SK-N-SH (cell line): ENCODE measurements around the gene TGFB3. TPM values are rescaled to one million over a fixed set of nuclear protein-coding genes. Genes with fewer than 3 reads are reported as not detected.

Experiments used
- CTCF ChIA-PET: fragments of 300-600, 350-600 bp; formaldehyde crosslinking; extraction: SDS; loops from one replicate; lab custom pipeline; 2021; lab: Yijun Ruan, JAX
- POLR2A ChIA-PET: fragments of 350-600 bp; sonication (Branson Sonifier 250); formaldehyde crosslinking; extraction: SDS; loops from one replicate; lab custom pipeline; 2020; ENCODE audit warnings: antibody characterized with exemption, inconsistent platforms; lab: Yijun Ruan, JAX
- DNase-seq: peaks from one replicate; pipeline ENCODE4 v3.0.0; 2012
- H2AFZ ChIP-seq: fragments of 200-600 bp; sonication (generic); 2 replicates; pipeline ENCODE4 v1.8.1; 2016; ENCODE audit warnings: antibody characterized with exemption, mild to moderate bottlenecking, low read depth
- H3F3A ChIP-seq: fragments of 200-600 bp; sonication (generic); replicated peaks from 2 replicates; pipeline ENCODE3; 2016; ENCODE audit warnings: antibody characterized with exemption, mild to moderate bottlenecking; ENCODE audit not compliant: insufficient read depth
- H3K27ac ChIP-seq, 2 experiments: fragments of 200-500 bp in 1 of 2; fragments of 200-600 bp in 1 of 2; sonication (Bioruptor generic) in 1 of 2; sonication (generic), shearing (Covaris generic) in 1 of 2; 2 replicates each; pipeline versions ENCODE4 v1.5.1 to v1.6.1; 2014 to 2016; ENCODE audit warnings: low read depth in 2 of 2, inconsistent platforms in 1 of 2, low read length in 1 of 2, mild to moderate bottlenecking in 1 of 2, mixed read lengths in 1 of 2
- H3K27me3 ChIP-seq: fragments of 200-600 bp; sonication (generic), shearing (Covaris generic); 2 replicates; pipeline ENCODE4 v1.6.1; 2016; ENCODE audit warnings: mixed run types; ENCODE audit not compliant: insufficient read depth
- H3K36me3 ChIP-seq, 2 experiments: fragments of 200-500 bp in 1 of 2; fragments of 200-600 bp in 1 of 2; sonication (Bioruptor generic) in 1 of 2; sonication (generic) in 1 of 2; replicated peaks in 1 of 2; 2 replicates each; pipeline versions ENCODE3 to v1.5.1; 2014 to 2016; ENCODE audit warnings: low read length in 1 of 2, mild to moderate bottlenecking in 1 of 2; ENCODE audit not compliant: insufficient read depth in 2 of 2, control insufficient read depth in 1 of 2
- H3K4me1 ChIP-seq, 2 experiments: fragments of 200-500 bp in 1 of 2; fragments of 200-600 bp in 1 of 2; sonication (Bioruptor generic) in 1 of 2; sonication (generic), shearing (Covaris generic) in 1 of 2; 2 replicates each; pipeline versions ENCODE4 v1.5.1 to v1.6.1; 2014 to 2016; ENCODE audit warnings: low read depth in 1 of 2, low read length in 1 of 2, mixed run types in 1 of 2; ENCODE audit not compliant: insufficient read depth in 2 of 2, control insufficient read depth in 1 of 2
- H3K4me2 ChIP-seq: fragments of 200-600 bp; sonication (generic), shearing (Covaris generic); 2 replicates; pipeline ENCODE4 v1.6.1; 2017; ENCODE audit warnings: mixed run types
- H3K4me3 ChIP-seq, 2 experiments: fragments of 200-500 bp in 1 of 2; fragments of 200-600 bp in 1 of 2; sonication (Bioruptor generic) in 1 of 2; sonication (generic), shearing (Covaris generic) in 1 of 2; 2 replicates each; pipeline versions ENCODE4 v1.5.1 to v1.8.1; 2014 to 2016; ENCODE audit warnings: low read depth in 2 of 2, inconsistent platforms in 1 of 2, low read length in 1 of 2, mild to moderate bottlenecking in 1 of 2, mixed read lengths in 1 of 2, moderate library complexity in 1 of 2
- H3K79me2 ChIP-seq: fragments of 200-600 bp; sonication (generic); 2 replicates; pipeline ENCODE4 v1.8.1; 2017; ENCODE audit warnings: mild to moderate bottlenecking; ENCODE audit not compliant: insufficient read depth
- H3K9ac ChIP-seq: fragments of 200-600 bp; sonication (generic); 2 replicates; pipeline ENCODE4 v1.6.1; 2017; ENCODE audit warnings: mixed run types
- H3K9me2 ChIP-seq: fragments of 200-600 bp; sonication (generic); 2 replicates; pipeline ENCODE4 v1.6.1; 2017; ENCODE audit warnings: mixed run types
- H3K9me3 ChIP-seq: fragments of 200-600 bp; sonication (generic); 2 replicates; pipeline ENCODE4 v1.6.1; 2017; ENCODE audit warnings: mixed run types, mild to moderate bottlenecking, moderate library complexity
- H4K20me1 ChIP-seq: fragments of 200-600 bp; sonication (generic); 2 replicates; pipeline ENCODE4 v1.6.1; 2017; ENCODE audit warnings: mild to moderate bottlenecking, mixed run types; ENCODE audit not compliant: insufficient read depth
- EP300 ChIP-seq, 2 experiments: IDR thresholded peaks; 2 replicates each; pipeline versions ENCODE4 v1.4.0 to v1.6.1; 2012; ENCODE audit warnings: borderline replicate concordance in 1 of 2, low read depth in 1 of 2, low read length in 1 of 2
- FOXM1 ChIP-seq: IDR thresholded peaks from 2 replicates; pipeline ENCODE4 v1.4.0; 2012; ENCODE audit warnings: low read depth, mild to moderate bottlenecking
- GABPA ChIP-seq: IDR thresholded peaks from 2 replicates; pipeline ENCODE4 v1.4.0; 2012; ENCODE audit warnings: low read depth, mild to moderate bottlenecking
- GATA2 ChIP-seq: sonication (generic); formaldehyde crosslinking; IDR thresholded peaks from 2 replicates; pipeline ENCODE4 v1.5.0; 2020; ENCODE audit warnings: mild to moderate bottlenecking, missing genetic modification reagents
- IRF3 ChIP-seq: fragments of 150-350 bp; IDR thresholded peaks from 2 replicates; pipeline ENCODE4 v1.6.1; 2016; ENCODE audit warnings: mild to moderate bottlenecking, low read depth, low read length
- MAX ChIP-seq: IDR thresholded peaks from 2 replicates; pipeline ENCODE4 v1.4.0; 2012; ENCODE audit warnings: low read depth
- MEF2A ChIP-seq: IDR thresholded peaks from 2 replicates; pipeline ENCODE4 v1.4.0; 2012; ENCODE audit warnings: low read depth, borderline replicate concordance
- MXI1 ChIP-seq: IDR thresholded peaks from 2 replicates; pipeline ENCODE4 v1.6.1; 2012; ENCODE audit warnings: mild to moderate bottlenecking, low read depth, low read length, improper control_type of control experiment
- NFIC ChIP-seq: IDR thresholded peaks from 2 replicates; pipeline ENCODE4 v1.4.0; 2012; ENCODE audit warnings: borderline replicate concordance
- PBX3 ChIP-seq: IDR thresholded peaks from 2 replicates; pipeline ENCODE4; 2012
- POLR2AphosphoS5 ChIP-seq: IDR thresholded peaks from 2 replicates; pipeline ENCODE4 v1.6.1; 2012; ENCODE audit warnings: low read depth, low read length
- RAD21 ChIP-seq: IDR thresholded peaks from 2 replicates; pipeline ENCODE4 v1.6.1; 2012; ENCODE audit warnings: mild to moderate bottlenecking, low read length
- RCOR1 ChIP-seq: fragments of 150-350 bp; IDR thresholded peaks from 2 replicates; pipeline ENCODE4 v1.6.1; 2017; ENCODE audit warnings: antibody characterized with exemption, low read length
- RFX5 ChIP-seq: IDR thresholded peaks from 2 replicates; pipeline ENCODE4 v1.6.1; 2012; ENCODE audit warnings: mild to moderate bottlenecking, improper control_type of control experiment, low read length
- SIN3A ChIP-seq: IDR thresholded peaks from 2 replicates; pipeline ENCODE4 v1.6.1; 2012; ENCODE audit warnings: low read depth, mild to moderate bottlenecking, low read length, moderate library complexity, borderline replicate concordance
- SMC3 ChIP-seq: IDR thresholded peaks from 2 replicates; pipeline ENCODE4 v1.6.1; 2012; ENCODE audit warnings: low read depth, low read length, improper control_type of control experiment
- TCF12 ChIP-seq: IDR thresholded peaks from 2 replicates; pipeline ENCODE4 v1.4.0; 2012
- TEAD4 ChIP-seq: IDR thresholded peaks from 2 replicates; pipeline ENCODE4 v1.4.0; 2012; ENCODE audit warnings: mild to moderate bottlenecking, borderline replicate concordance; ENCODE audit not compliant: insufficient read depth
- USF2 ChIP-seq: fragments of 150-350 bp; IDR thresholded peaks from 2 replicates; pipeline ENCODE4 v1.6.1; 2017; ENCODE audit warnings: antibody characterized with exemption, low read length, low read depth, borderline replicate concordance
- YY1 ChIP-seq: IDR thresholded peaks from 2 replicates; pipeline ENCODE4 v1.4.0; 2012; ENCODE audit warnings: low read depth, mild to moderate bottlenecking
- ZBTB33 ChIP-seq: IDR thresholded peaks from 2 replicates; pipeline ENCODE4 v1.4.0; 2012; ENCODE audit warnings: low read depth, borderline replicate concordance
- WGBS: methylation state at CpG from one replicate; pipeline ENCODE4 v1.1.6; 2017; ENCODE audit warnings: low lambda C conversion rate; 5-methylcytosine and 5-hydroxymethylcytosine counted together
- polyA plus RNA-seq, 3 experiments: library from polyadenylated mRNA; depleted of rRNA; stranded (reverse); fragments of >200 nt; gene quantifications; 2 replicates each; pipeline ENCODE4 v1.2.3, GENCODE V29; 2012

The TGFB3 gene
- polyA plus RNA-seq, 1 of the 3 experiments (the other 2 are of a cell fraction) = 7.6 TPM

- H3K4me3 ChIP-seq = no peak overlapping the region
- CTCF ChIA-PET = interaction anchor here (1.4 kb wide), 1 partner anchor 36 kb away, joined by 4 read pairs; no protein-coding TSS in a partner anchor
- H3K27me3 ChIP-seq = no peaks in the 10 kb centered on the region
- H2AFZ ChIP-seq = no peak overlapping the region
- H3K36me3 ChIP-seq = peaks cover 57 to 64% of the 10 kb centered on the region in 2 experiments
- no peak overlapping the region for H3K27ac ChIP-seq
- no peaks in the 10 kb centered on the region for H3K9me2 ChIP-seq
- no peak for DNase-seq
- no peak for TF ChIP-seq RAD21
- TF ChIP-seq GABPA = no peak
- TF ChIP-seq IRF3 = no peak
- TF ChIP-seq ZBTB33 = no peak
- TF ChIP-seq RFX5 = no peak
- TF ChIP-seq MEF2A = no peak
- TF ChIP-seq YY1 = no peak
- TF ChIP-seq TCF12 = no peak
- no peak for TF ChIP-seq PBX3
- no peak for TF ChIP-seq SMC3
- H3F3A ChIP-seq = no peaks in the 10 kb centered on the region
- POLR2A ChIA-PET = no interaction called here
- H4K20me1 ChIP-seq = no peaks in the 10 kb centered on the region
- no peaks in the 10 kb centered on the region for H3K4me1 ChIP-seq
- H3K9me3 ChIP-seq = no peaks in the 10 kb centered on the region
- H3K4me2 ChIP-seq = no peak overlapping the region
- WGBS = 80% methylated on average over 1 of the region's 1 CpG
- no peak overlapping the region for H3K9ac ChIP-seq
- H3K79me2 ChIP-seq = peaks cover 20% of the 10 kb centered on the region
These were observed 33.4 kb upstream of the TGFB3 start for GRCh38 chr14:76015191-76015590.

- Histone ChIP-seq H3K9me2 (no peaks in the 10 kb centered on the region), H3K4me1 (no peaks in the 10 kb centered on the region), H3F3A (no peaks in the 10 kb centered on the region), H3K4me3 (no peak overlapping the region), H3K9ac (no peak overlapping the region), H3K27ac (no peak overlapping the region), H4K20me1 (no peaks in the 10 kb centered on the region), H3K4me2 (no peak overlapping the region), H3K79me2 (peaks cover 6% of the 10 kb centered on the region; the same call in 1 of the 2 replicates), H3K27me3 (no peaks in the 10 kb centered on the region), H2AFZ (no peak overlapping the region), H3K9me3 (no peaks in the 10 kb centered on the region), H3K36me3 (peaks cover 44 to 70% of the 10 kb centered on the region in 2 experiments)
- 90% methylated on average over 9 of the region's 9 CpGs for WGBS
- DNase-seq = no peak
- CTCF ChIA-PET = interaction anchor here (0.6 to 1.2 kb wide), 3 partner anchors 12 to 496 kb away, joined by 3 read pairs; no protein-coding TSS in a partner anchor
- POLR2A ChIA-PET = no interaction called here
- TF ChIP-seq NFIC (no peak), MAX (no peak), MEF2A (no peak), FOXM1 (no peak), MXI1 (no peak), GATA2 (CRISPR knock-in tag) (no peak), TEAD4 (no peak), POLR2AphosphoS5 (no peak), GABPA (no peak), RFX5 (no peak), EP300 (IDR thresholded peaks at IDR 0.05; ENCODE audit: borderline replicate concordance in 1 of 2, low read depth in 1 of 2, low read length in 1 of 2) (no peak), USF2 (no peak), ZBTB33 (no peak), RCOR1 (no peak), SIN3A (no peak), TCF12 (no peak)
These were observed 30.6 kb upstream of the TGFB3 start for GRCh38 chr14:76012354-76012753.
